Activated CD4-positive, alpha-beta T cell treated with anti-CD3 and anti-CD28 coated beads, Interleukin-2, amount 50 U/mL, for 1 hour (primary cell): ENCODE data around the gene ANGPTL2.

ENCODE experiments used
- DNase-seq: peaks from one replicate; pipeline ENCODE4 v3.0.0-alpha.2; 2020

ANGPTL2 gene

DNA sequence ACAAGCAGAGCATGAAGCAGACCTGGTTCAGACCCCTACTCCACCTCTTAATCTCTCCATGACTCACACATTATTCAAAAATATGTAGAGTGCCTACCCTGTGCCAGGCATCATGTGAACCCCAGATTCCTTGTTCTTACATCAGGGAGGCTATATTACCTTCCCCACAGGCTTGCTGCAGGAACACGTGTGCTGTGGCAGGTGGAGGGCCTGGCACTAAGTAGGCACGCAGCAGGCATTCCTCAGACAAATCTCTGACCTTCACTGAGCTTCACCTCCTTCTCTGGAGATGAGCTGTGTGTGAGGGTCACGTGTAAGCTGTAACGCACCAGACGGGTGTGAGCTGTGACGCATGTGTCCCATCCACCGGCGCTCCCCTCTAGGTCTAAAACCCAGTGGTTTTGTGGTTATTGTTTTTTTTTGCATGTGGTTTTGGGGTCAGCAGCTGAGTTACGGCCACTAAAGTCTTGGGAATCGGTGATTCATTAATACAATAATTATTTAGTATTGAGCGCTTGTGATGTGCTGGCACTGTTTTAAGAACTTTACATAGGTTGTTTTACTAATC is 30.3 kb downstream of the ANGPTL2 start:
- DNase-seq = no peak

- no peak for DNase-seq
These were observed 30.9 kb downstream of the ANGPTL2 start for GRCh38 chr9:127091526-127091925.

GRCh38 chr9:127090341-127090985 is 32.0 kb downstream of the ANGPTL2 start:
- no peak for DNase-seq

- no peak for DNase-seq
These were observed 32.8 kb downstream of the ANGPTL2 start for GRCh38 chr9:127089631-127090081.

- DNase-seq = no peak
These were observed 33.5 kb downstream of the ANGPTL2 start for GRCh38 chr9:127088724-127089615.

GRCh38 chr9:127087836-127088235 is 34.6 kb downstream of the ANGPTL2 start:
- DNase-seq = no peak

- no peak for DNase-seq
These were observed 35.0 kb downstream of the ANGPTL2 start for GRCh38 chr9:127087411-127087810.

DNA sequence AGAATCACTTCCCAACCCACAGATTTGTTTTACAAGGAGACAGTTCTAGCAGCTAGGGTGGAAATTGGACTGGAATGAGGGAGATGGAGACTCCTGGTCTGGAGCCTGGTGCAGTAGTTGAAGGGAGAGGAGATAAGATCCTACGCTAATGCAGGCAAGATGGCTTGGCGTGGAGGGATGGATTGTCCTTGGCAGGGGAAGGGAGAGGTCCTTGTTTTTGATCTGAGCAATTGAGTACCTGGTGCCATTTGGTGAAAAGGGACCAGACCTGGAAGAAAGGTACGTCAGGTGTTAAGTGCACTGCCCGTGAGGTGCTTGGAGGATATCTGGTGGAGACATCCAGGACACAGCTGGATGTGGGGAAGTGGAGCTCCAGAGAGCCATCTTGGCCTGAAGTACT is 35.7 kb downstream of the ANGPTL2 start:
- no peak for DNase-seq

GRCh38 chr9:127085186-127085585 is 37.2 kb downstream of the ANGPTL2 start:
- DNase-seq = no peak

GRCh38 chr9:127084076-127085039 is 38.1 kb downstream of the ANGPTL2 start:
- DNase-seq = no peak

- no peak for DNase-seq
These were observed 39.1 kb downstream of the ANGPTL2 start for GRCh38 chr9:127083138-127083980.

DNA sequence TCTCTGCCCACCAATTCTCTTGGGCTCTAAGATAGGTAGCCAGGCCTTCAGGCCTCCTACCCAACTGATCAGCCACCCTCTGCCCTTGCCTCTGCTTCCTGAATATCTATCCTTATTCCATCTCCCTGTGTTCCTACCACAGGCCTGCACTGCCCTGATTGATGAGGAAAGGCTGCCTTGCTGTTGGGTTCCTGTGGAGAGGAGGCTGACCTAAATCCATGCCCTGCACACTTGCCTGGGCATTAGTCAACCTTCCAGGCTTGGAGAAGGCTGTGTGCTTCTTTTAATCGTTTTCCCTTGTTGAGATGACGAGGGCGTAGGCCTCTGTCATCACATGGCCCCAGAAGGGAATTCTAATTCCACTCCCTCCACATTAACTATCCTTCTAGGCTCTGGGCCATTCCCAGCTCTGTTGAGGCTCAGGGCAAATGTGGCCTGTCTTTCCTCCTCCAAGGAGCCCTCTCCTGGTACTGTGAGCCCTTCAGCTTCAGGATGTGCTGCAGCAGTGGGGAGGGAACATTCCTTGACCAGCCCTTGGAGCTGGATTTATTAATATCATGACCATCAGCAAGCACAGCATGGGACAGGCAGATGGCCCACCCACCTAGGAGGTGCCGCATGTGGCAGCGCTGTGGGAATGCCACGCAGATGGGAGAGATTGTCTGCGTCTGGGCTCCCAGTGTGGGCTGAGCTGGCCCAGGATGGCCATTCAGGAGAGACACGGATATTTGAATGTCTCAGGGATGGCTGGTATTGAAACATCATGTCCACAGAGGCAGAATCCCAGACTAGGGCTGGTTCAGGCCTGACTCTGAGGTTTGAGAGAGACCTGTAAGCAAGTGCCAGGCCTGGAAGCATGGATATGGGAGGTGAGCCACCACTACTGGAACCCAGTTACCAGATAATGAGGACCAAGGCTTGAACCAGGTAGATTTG is 40.9 kb downstream of the ANGPTL2 start:
- DNase-seq = no peak

DNA sequence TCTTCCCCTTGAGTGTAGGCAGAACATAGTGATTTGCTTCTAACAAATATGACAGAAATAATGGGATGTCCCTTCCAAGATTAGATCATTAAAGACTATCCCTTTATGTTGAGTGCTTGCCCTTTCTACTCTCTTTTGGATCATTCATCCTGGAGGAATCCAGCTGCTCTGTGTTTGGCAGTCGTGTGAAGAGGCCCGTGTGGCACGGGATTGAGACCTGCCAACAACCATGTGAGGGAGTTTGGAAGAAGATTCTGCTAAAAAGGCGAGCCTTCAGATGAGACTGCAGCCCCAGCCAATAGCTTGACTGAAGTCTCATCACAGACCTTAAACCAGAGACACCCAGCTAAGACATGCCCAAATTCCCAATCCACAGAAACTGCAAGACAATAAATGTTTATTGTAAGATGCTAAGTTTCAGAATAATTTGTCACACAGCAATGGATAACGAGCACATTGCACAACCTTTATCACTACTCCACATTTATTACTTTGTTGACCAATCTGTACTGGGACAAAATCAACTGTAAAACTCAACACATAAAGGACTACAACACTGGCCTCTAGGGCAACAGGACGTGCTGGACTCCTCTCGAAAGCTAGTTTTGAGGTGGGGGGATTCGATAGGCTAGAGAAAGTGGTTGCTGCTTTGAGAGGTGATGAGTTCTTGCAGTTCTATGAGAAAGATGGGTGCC is 42.8 kb downstream of the ANGPTL2 start:
- DNase-seq = no peak

- DNase-seq = no peak
These were observed 43.4 kb downstream of the ANGPTL2 start for GRCh38 chr9:127078988-127079387.

DNA sequence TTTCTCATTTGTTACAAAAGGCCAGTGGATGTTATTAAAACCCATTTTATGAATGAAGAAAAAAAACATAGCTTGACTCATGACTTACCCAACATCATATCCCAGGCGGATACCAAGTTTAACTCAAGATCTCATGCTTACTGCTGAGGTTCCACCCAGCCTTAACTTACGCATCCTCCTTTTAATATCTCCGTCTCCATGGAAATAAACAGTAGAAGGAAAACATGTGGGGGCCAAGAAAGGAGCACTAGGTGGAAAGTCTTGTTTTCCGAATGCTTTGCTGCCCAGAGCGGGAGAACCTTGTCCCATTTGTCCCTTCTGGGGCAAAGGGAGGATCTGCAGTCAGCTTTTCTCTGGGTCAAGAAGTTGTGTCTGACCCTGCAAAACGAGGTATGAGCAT is 44.1 kb downstream of the ANGPTL2 start:
- no peak for DNase-seq

GRCh38 chr9:127077644-127077946 is 44.8 kb downstream of the ANGPTL2 start:
- DNase-seq = no peak

- no peak for DNase-seq
These were observed 45.4 kb downstream of the ANGPTL2 start for GRCh38 chr9:127076860-127077643.

- no peak for DNase-seq
These were observed 46.6 kb downstream of the ANGPTL2 start for GRCh38 chr9:127075624-127076372.
